Stimulated activated naive CD4-positive, alpha-beta T cell (primary cell): ENCODE data around the gene ZNF500.
"Not testable (repeated sequence)": the region's sequence is repeated elsewhere in the genome, so short reads cannot be mapped to it uniquely, and the experiment has no call there.

Experiments used
- DNase-seq, 6 experiments: peaks; one replicate each; lab custom pipeline; 2025; lab: John Stamatoyannopoulos, UW

ZNF500 gene

DNA sequence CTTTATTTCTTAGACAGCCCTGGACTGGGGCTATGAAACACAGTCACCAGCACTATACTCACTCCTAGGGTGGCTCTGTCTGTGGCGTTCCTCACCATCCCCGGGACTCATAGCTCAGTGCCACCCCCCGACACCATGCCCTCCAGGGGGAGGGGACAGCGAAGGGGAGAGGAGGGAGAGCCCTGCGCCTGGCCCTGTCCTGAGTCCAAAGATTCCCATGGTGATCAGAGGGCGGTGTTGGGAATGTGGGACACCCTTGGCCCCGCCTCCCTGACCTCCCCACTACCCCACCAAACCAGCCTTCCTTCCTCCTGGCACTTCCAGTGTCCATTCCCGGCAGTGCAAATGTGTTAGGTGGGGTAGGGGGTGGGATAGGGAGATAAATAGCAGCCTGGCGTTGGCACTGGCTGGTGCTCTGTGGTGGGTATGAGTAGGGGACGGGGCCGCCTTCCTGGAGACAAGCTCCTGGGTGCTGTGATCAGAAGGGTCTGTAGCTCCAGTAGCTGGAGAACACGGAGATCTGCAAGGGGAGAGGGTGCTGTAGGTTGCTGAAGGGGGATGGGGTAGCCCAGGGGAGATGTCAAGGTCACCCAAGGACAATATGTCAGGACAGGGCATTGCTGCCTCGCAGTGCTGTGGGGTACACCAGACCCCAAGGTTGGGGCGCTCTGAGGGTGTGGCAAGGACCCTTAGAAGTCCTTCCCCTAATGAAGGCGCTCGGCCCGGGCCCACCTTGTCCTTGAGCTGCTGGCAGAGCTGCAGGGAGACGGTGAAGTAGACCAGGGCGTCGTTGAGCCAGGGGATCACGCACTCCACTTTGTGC is 30.2 kb upstream of the ZNF500 start:
- DNase-seq: no peak

DNA sequence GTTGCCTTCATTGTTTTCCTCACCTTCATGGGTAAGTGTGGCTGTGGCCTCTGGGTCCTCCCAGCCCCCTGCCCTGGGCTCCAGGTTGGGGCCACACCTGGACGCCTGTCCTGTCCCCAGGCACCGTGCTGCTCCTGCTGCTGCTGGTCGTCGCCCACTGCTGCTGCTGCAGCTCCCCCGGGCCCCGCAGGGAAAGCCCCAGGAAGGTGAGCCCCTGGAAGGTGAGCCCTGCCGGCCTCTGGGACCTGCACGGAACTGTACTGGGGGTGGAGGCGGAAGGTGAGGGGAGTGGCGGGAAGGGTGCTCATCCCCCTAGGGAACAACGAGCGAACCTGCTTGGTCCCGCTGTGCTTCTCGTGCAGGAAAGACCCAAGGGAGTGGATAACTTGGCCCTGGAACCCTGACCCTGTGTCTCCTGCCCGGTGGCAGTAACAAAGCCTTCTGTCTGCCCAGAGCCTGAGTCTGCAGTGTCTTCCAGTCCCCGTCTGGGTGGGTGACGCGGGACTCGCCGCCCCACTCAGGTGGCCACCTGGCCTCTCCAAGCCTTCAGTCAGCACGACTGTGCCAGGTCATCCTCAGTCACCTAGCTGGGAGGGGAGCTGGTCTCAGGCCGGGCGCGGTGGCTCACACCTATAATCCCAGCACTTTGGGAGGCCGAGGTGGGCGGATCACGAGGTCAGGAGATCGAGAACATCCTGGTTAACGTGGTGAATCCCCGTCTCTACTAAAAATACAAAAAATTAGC is 29.0 kb upstream of the ZNF500 start:
- DNase-seq: no peak

DNA sequence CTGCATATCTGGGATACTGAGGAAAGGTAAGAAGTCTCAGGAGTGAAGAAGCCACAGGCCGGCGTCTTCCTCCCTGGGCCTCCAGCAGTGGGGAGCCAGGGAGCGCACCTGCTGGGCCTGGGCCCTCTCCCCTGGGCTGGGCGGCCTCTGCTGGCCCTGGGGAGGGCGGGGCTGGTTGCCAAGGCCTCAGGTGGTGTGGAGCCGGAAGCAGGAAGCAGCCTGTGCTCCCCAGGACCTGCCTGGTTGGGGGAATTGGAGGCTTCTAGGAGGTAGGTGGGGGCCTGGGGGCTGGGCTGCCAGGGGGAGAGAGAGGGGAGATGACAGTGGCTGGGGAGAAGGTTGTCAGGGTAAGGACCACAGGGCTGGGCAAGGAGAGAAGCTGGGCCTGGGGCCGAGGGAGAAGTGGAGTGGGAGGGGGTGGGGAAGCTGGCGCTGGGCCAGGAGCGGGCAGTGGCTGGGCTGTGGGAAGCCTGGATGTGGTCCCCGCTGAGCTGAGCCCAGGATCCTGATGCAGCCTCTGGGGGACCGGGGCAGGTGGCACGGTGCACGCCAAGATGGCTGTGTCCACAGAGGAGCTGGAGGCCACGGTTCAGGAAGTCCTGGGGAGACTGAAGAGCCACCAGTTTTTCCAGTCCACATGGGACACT is 28.3 kb upstream of the ZNF500 start, which contains the start of gene SMIM22:
TSS of gene SMIM22 (plus strand) at position 189 of the 647 bp plus-strand sequence. CDS start at position 555, 366 bp downstream.
- DNase-seq: no peak

DNA sequence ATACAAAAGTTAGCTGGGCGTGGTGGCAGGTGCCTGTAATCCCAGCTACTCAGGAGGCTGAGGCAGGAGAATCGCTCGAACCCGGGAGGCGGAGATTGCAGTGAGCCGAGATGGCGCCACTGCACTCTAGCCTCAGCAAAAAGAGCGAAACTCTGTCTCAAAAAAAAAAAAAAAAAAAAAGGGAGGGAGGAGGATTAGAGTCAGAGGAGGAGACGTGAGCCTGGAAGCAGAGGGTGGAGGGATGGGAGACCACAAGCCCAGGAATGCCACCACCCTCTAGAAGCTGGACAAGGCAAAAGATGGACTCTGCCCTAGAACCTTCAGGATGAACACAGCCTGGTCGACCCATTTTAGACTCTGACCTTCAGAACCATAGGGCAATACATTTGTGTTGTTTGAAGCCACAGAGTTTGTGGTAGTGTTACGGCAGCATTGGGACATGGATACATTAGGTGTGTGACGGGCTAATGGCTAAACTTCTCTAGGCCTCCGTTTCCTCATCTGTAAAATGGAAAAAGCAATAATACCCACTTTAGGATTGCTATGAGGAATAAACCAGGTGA is 26.1 kb upstream of the ZNF500 start:
- DNase-seq: no peak

DNA sequence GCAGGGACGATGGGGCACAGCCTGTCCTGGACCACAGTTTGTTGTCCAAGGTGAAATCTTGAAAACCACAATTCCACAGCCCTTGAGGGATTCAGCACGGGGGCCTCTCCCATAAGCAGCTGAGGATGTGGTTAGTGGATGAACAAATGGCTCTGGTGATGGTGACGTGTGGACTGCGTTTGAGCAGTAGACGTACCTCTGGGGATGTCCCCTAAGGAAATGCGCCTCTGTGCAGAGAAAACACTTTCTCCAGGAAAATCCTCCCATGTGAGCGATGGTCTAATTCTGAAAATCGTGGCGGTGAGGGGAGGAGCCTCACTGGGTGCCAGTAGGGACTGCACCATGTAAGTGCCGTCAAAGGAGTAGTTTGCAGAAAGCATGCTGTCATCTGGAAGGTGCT is 23.9 kb upstream of the ZNF500 start:
- DNase-seq: no peak

DNA sequence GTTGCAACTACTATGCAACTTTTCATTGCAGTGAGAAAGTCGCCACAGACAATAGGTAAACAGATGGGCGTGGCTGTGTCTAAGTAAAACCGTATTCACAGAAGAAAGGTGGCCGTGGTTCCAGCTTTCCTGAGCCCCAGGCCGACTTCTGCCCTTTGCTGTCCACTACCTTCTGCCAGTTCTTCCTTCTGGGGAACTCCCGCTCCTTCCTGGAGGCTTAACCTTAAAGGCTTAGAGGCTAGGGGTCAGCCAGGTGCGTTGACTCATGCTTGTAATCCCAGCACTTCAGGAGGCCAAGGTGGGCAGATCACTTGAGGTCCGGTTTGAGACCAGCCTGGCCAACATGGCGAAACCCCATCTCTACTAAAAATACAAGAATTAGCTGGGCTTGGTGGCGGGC is 23.3 kb upstream of the ZNF500 start:
- no peak for DNase-seq

DNA sequence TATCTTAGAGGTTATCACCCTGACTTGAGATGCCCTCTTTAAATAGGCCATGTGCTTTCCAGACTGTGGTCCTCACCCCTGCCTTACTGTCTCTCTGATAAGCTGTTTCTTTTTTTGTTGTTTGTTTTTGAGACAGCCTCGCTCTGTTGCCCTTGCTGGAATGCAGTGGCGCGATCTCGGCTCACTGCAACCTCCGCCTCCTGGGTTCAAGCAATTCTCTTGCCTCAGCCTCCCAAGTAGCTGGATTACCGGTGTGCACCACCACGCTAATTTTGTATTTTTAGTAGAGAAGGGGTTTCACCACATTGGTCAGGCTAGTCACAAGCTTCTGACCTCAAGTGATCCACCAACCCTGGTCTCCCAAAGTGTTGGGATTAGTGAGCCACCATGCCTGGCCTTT is 21.9 kb upstream of the ZNF500 start:
- no peak for DNase-seq

DNA sequence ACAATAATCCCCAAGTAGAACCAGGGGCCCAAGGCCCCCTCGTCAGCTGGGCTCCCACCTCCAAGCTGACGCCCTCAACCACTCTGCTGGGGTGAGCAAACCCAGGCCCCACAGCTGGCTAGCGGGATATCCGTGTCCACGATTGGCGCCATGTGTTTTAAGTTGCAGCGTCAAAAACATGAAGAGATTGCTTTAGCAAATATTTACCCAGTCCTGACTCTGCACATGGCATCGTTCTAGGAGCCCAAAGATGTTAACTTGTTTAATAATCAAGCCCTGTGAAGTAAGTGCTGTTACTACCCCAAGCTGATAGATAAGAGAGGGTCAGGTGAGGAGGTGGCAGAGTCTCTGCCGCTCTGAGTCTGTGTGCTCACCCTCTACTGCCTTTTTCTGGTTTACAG is 21.5 kb upstream of the ZNF500 start:
- no peak for DNase-seq

DNA sequence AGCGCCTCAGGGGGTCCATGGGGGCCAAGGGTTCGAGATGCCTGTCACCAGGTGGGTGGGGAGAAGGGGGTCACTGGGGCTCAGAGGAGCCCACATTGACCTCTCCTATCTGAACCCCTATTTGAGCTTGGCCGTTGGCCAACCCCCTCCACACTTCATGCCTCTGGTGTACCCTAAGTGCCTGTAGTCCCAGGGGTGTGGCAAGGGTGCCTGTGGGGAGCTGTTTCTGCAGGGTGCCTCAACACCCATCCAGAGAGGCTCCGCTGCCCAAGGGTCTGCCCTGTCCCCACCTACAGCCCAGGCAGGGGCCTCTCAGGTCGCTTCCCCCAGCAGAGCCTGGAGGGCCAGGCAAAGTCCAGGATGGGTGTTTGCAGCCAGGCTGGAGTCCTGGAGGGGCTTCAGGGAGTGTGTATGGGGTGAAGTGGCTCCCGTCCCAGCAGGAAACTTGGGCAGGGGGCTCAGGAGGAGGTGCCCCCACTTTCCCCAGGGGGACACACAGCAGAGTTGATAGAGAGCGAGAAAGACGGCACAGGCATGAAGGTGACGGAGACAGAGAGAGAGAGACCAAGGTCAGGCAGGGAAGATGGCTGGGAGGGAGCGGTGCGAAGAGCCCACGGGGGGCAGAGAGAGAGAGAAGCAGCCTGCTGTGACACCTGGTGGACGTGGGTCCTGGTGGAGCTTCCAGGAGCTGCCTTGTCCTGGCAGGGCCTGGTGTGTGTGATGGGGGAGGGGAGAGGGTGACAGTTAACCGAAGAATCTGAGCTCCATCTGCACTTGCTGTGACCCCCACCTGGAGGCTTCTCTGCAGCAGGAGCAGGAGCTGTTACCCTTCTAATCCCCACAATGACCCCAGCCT is 20.9 kb upstream of the ZNF500 start, which contains the start of gene SEPTIN12:
TSS of gene SEPTIN12 (minus strand) at position 719 of the 856 bp plus-strand sequence. CDS start at position 19, 700 bp downstream.
- no peak for DNase-seq

DNA sequence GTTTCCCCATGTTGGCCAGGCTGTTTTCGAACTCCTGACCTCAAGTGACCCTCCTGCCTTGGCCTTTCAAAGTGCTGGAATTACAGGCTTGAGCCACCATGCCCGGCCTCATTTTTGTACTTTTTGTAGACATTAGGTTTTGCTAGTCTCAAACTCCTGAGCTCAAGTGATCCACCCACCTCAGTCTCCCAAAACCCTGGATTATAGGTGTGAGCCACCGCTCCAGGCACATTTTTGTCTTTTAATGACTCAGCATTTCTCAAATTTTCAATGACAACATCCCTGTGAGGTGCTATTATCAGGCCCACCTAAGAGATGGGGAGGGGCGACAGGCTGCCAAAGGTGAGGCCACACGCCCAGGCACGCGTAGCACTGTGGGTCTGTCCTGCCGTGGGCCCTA is 20.1 kb upstream of the ZNF500 start:
- DNase-seq: no peak

DNA sequence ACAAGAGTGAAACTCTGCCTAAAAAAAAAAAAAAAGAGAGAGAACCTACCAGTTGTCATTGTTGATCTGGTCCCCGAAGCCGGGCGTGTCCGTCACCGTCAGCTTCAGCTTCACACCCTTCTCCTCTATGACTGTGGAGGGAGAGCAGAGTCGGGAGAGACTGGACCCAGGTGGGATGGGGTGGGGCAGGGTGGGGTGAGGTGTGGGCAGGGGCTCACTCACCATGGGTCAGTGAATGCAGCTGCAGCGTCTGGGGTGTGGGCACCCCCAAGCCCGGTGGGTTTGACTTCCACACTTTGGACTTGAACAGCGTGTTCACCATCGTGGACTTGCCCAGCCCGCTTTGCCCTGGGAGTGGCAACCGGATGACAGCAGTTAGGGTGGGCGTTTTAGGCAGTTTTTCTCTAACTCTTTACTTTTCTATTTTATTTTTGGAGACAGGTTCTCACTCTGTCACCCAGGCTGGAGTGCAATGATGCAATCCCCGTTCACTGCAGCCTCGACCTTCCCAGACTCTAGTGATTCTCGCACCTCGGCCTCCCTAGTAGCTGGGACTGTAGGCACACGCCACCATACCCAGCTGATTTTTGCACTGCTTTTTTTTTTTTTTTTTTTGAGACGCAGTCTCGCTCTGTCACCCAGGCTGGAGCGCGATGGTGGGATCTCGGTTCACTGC is 18.9 kb upstream of the ZNF500 start:
- DNase-seq: no peak

DNA sequence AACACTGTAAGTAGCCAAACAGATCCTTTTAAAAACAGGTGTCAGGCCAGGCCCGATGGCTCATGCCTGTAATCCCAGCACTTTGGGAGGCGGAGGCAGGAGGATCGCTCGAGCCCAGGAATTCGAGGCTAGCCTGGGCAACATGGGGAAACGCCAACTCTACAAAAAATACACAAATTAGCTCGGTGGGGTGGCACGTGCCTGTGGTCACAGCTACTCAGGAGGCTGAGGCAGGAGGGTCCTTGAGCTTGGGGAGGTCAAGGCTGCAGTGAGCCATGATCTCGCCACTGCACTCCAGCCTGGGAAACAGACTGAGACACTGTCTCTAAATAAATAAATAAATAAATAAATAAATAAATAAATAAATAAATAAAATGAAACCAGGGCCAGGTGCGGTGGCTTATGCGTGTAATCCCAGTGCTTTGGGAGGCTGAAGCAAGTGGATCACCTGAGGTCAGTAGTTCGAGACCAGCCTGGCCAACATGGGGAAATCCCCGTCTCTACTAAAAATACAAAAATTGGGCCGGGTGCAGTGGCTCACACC is 17.6 kb upstream of the ZNF500 start:
- not testable (repeated sequence) for DNase-seq

DNA sequence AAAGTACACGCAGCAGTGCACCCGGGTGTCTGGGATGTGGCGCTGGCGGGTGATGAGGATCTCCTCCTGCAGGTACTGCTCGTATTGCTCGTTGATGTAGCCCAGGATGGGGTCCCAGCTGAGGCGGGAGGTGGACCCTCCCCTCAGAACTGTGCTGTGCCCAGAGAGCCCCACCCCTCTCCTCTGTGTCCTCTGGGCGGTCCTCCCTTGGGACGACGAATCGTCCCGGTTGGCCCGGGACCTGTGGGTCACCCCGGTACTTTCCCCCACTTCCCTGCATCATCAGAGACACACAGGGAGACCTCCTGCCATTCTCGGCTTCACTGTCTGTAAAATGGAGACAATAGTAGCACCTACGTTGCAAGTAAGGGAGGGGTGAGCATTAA is 17.0 kb upstream of the ZNF500 start:
- no peak for DNase-seq

DNA sequence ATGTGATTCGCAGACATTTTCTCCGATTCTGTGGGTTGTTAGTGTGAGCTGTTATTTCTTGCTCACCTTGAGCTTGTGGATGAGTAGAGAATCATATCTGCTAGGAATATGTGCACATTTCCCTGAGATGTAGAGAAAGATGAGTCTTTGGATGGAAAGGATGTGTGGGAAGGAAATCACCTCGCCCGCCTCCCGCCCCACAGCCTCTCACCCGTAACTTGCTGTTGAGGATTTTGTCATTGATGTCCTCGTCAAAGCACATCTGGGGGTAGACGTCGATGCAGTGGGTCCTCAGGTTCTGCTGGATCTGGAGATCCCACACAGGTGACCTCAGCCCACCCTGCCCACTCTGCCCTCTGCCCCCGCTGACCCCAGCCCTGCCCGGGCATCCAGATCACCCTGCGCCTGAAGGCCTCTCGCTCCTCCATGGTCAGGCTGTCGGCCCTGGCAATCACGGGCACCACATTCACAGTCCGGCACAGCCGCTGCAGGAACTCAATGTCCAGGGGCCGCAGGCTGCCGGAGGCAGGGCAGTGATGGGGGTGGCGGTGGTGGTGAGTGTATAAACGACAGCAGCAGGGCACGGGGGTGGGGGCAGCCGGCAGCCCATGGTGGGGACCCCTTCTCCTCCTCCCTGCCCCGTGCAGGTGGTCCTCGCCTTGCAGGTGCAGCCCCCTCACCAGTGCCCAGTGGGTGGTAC is 16.4 kb upstream of the ZNF500 start:
- DNase-seq: no peak

DNA sequence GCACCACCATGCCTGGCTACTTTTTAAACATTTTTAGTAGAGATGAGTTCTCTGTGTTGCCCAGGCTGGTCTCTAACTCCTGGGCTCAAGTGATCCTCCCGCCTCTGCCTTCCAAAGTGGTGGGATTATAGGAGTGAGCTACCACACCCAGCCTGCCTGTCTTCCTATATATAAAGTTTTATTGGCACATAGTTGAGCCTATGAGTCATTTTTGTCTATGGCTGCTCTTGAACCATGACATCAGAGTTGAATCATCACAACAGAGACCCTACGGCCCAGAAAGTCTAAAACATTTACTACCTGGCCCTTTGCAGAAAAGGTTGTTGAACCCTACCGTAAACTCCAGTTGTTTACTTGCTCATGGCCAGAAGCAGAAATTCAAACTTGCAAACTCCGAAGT is 13.3 kb upstream of the ZNF500 start:
- DNase-seq: no peak

DNA sequence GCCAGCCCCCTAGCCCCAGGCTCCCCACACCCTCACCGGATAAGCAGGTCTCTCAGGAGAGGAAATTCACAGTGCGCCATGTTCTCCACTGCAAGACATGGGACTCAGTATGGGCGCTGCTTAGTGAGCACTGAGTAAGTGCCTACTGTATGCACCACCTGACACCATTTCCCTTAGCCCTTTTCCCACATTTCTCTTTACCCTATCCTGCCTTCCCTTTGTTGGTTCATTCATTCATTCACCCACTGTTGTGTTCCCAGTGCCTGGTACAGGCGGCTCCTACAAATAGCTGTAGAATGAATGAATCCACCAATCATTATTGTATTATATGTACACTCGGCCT is 11.1 kb upstream of the ZNF500 start:
- no peak for DNase-seq

DNA sequence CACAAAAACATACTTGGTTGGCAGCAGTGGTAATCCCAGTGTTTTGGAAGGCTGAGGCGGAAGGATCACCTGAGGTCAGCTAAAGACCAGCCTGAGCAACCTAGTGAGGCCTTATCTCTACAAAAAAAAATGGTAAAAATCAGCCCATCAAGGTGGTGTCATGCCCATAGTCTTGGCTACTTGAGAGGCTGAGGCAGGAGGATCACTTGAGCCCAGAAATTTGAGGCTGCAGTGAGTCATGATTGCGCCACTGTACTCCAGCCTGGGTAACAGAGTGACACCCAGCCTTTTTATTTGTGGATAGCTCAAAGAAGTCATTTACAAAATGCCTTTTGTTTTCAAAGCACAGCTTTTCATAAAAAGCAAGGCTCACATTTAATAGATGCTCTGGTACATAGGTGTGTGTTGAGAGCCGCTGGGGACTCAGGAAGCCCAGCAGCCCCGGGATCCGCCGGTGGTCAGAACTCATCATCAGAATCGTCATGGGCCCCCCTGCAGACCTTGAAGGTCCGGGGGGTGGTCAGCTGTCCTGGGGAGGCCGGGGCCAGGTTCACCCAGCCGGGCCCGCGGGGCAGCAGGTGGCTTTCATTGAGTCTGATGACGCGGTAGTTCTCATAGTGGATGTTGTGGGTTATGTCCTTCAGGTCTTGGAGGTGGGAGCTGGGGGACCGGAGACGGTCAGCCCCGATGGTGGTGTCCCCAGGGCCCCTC is 10.5 kb upstream of the ZNF500 start:
- no peak for DNase-seq

DNA sequence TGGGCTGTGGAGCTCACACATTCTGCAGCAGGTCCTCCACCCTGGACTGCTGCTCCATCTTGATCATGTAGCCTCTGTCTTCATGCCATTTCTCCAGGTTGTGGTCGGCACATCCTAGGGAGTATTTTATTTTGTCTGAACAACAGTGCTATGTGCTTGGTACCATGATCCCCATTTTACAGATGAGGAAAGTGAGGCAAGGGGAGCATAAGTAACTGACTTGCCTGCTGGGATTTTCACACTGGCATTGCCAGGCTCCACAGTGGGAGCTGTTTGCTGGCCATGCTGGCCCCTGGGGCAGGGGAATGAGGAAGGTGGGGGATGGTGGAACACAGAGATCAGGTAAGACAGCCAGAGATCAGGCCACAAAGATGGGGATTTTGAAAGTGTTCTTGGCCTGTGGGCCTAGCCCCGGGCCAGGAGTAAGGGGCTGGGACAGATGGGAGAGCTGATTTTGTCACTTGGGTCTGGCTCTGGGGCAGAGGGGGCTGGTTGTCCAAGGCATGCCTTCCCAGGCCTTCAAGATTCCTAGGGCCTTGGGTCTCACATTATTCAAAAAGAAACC is 9.3 kb upstream of the ZNF500 start:
- no peak for DNase-seq

DNA sequence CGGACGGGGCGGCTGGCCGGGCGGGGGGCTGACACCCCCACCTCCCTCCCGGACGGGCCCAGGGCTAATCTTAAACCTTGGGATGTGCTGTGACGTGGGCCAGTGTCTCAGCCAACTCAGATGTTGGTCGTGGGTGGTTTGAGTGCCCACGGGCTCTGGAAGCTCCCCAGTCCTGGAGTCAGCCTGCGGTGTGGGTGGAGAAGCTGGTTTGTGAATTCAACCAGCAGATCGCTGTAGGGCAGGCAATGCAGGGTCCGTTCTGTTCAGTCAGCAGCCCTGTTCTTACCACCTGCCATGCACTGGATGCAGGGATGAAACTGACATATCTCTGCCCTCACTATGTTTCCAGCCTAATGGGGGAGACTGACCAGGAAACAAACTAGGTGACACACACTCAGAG is 8.0 kb upstream of the ZNF500 start:
- no peak for DNase-seq
